HEK293T (cell line): ENCODE results near the gene SLC25A29.

Source experiments
- ARNT ChIP-seq: fragments of 450-650 bp; IDR thresholded peaks from 2 replicates; pipeline ENCODE4 v1.6.1; 2017; ENCODE audit warnings: mild to moderate bottlenecking
- CTBP1 ChIP-seq: fragments of 450-650 bp; IDR thresholded peaks from 2 replicates; pipeline ENCODE4 v1.6.1; 2016; ENCODE audit warnings: borderline replicate concordance
- ELF4 ChIP-seq: fragments of 450-650 bp; IDR thresholded peaks from 2 replicates; pipeline ENCODE4 v1.6.1; 2017; ENCODE audit warnings: antibody characterized with exemption
- FOXA1 ChIP-seq: fragments of 450-650 bp; IDR thresholded peaks from 2 replicates; pipeline ENCODE4 v1.6.1; 2016; ENCODE audit warnings: mild to moderate bottlenecking
- FOXK2 ChIP-seq: fragments of 450-650 bp; IDR thresholded peaks from 2 replicates; pipeline ENCODE4 v1.6.1; 2016; ENCODE audit warnings: mild to moderate bottlenecking
- FOXM1 ChIP-seq: fragments of 450-650 bp; IDR thresholded peaks from 2 replicates; pipeline ENCODE4 v1.6.1; 2017; ENCODE audit warnings: mild to moderate bottlenecking, borderline replicate concordance
- HDGF ChIP-seq: fragments of 450-650 bp; IDR thresholded peaks from 2 replicates; pipeline ENCODE4 v1.6.1; 2017; ENCODE audit warnings: antibody characterized with exemption, borderline replicate concordance
- L3MBTL2 ChIP-seq: fragments of 450-650 bp; conservative IDR thresholded peaks from 2 replicates; pipeline ENCODE4 v1.6.1; 2016; ENCODE audit warnings: mild to moderate bottlenecking
- LEF1 ChIP-seq: fragments of 450-650 bp; IDR thresholded peaks from 2 replicates; pipeline ENCODE4 v1.6.1; 2017; ENCODE audit warnings: mild to moderate bottlenecking, borderline replicate concordance
- SP1 ChIP-seq: fragments of 450-650 bp; IDR thresholded peaks from 2 replicates; pipeline ENCODE4 v1.6.1; 2017
- SUZ12 ChIP-seq: fragments of 450-650 bp; IDR thresholded peaks from 2 replicates; pipeline ENCODE4 v1.6.1; 2016; ENCODE audit warnings: mild to moderate bottlenecking
- ZNF384 ChIP-seq: fragments of 450-650 bp; IDR thresholded peaks from 2 replicates; pipeline ENCODE4 v1.6.1; 2016
- TF ChIP-seq, protein P1 (sequence below): fragments of 450-650 bp; IDR thresholded peaks from 2 replicates; pipeline ENCODE4 v1.6.1; 2016

- TF ChIP-seq ZNF384 (no peak), SP1 (no peak), SUZ12 (no peak), FOXK2 (no peak), CTBP1 (no peak), FOXA1 (no peak), HDGF (no peak), FOXM1 (no peak), ARNT (no peak), LEF1 (no peak), L3MBTL2 (no peak), ELF4 (no peak)
- TF ChIP-seq, protein P1, sequence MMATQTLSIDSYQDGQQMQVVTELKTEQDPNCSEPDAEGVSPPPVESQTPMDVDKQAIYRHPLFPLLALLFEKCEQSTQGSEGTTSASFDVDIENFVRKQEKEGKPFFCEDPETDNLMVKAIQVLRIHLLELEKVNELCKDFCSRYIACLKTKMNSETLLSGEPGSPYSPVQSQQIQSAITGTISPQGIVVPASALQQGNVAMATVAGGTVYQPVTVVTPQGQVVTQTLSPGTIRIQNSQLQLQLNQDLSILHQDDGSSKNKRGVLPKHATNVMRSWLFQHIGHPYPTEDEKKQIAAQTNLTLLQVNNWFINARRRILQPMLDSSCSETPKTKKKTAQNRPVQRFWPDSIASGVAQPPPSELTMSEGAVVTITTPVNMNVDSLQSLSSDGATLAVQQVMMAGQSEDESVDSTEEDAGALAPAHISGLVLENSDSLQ = no peak
Measured at GRCh38 chr14:100350986-100351385, 44.7 kb upstream of the SLC25A29 start.
